Heart left ventricle (tissue), 13 donors: Measurements from ENCODE around the gene ZNF766.

Experiments used
- CTCF ChIP-seq, 12 donors: fragments of 200-600 bp; sonication (generic) in 4 of 12; IDR thresholded peaks; one replicate each; pipeline versions ENCODE4 v1.5.0 to v1.8.0; 2018 to 2022; ENCODE audit warnings: antibody characterized with exemption in 12 of 12, mild to moderate bottlenecking in 5 of 12
- POLR2A ChIP-seq, 2 donors: fragments of 450-650 bp; IDR thresholded peaks; one replicate each; pipeline ENCODE4 v1.6.1; 2017; ENCODE audit warnings: antibody characterized with exemption in 2 of 2, mild to moderate bottlenecking in 2 of 2, moderate library complexity in 2 of 2
- donor health status: ischemic (EF 13 %, LVEDD 7.1; RV severe dilation, severe dysfunction).
- donor health status: DM: no; HTN: yes; CAD: no.
- donor health status: DM: no; HTN: no; CAD: no.
- donor health status: ischemic (EF 25% LVEDD 6.9; RV normal size, moderate dysfunction).
- donor health status: ischemic (EF 25% LVEDD 5.7; RV mildly dilated, moderate dysfunction).
- donor health status: ischemic (EF 35%, LVEDD 5.7; RV mildly dilated, moderate dysfunction).
- donor health status: nonischemic (EF 11% LVEDD 7.7; RV severe dilation, severe dysfunction).
- donor health status: DM: yes; HTN: yes; CAD: no.
- donor health status: PGD.
- donor health status: ischemic (EF 29% LVEDD 5.4; RV normal size, mild dysfunction).
- donor health status: nonischemic (EF 23%, LVEDD 6.1; RV moderate dilation, normal function).

GRCh38 chr19:52322429-52322828, 53.0 kb downstream of the ZNF766 start:
- TF ChIP-seq POLR2A (IDR thresholded peaks at IDR 0.05) (no peak), CTCF (IDR thresholded peaks at IDR 0.05) (no peak)
